Stimulated activated CD4-positive, alpha-beta T cell treated with anti-CD3 and anti-CD28 coated beads, Interleukin-4, amount 100 ng/mL, for 48 hours (primary cell): ENCODE data around the gene COX4I2.

Source experiments
- DNase-seq, 2 donors: peaks; one replicate each; pipeline ENCODE4 v3.0.0-alpha.2; 2020; ENCODE audit warnings: low read depth in 2 of 2

Gene COX4I2

GRCh38 chr20:31676609-31676989 lies 38.9 kb downstream of the COX4I2 start:
- DNase-seq = no peak

- no peak for DNase-seq
These were observed 40.0 kb downstream of the COX4I2 start for GRCh38 chr20:31677553-31678260.

GRCh38 chr20:31678389-31679356 lies 41.0 kb downstream of the COX4I2 start:
- DNase-seq = no peak

GRCh38 chr20:31679357-31680285 lies 41.9 kb downstream of the COX4I2 start:
- DNase-seq = no peak

- no peak for DNase-seq
These were observed 42.8 kb downstream of the COX4I2 start for GRCh38 chr20:31680286-31681127.

GRCh38 chr20:31681128-31681727 lies 43.5 kb downstream of the COX4I2 start:
- DNase-seq = no peak

- no peak for DNase-seq
These were observed 44.1 kb downstream of the COX4I2 start for GRCh38 chr20:31681769-31682168.

GRCh38 chr20:31682352-31682751 lies 44.6 kb downstream of the COX4I2 start:
- DNase-seq = no peak

- no peak for DNase-seq
These were observed 45.2 kb downstream of the COX4I2 start for GRCh38 chr20:31682927-31683326.

GRCh38 chr20:31684153-31685015 lies 46.7 kb downstream of the COX4I2 start:
- no peak for DNase-seq

- no peak for DNase-seq
These were observed 48.3 kb downstream of the COX4I2 start for GRCh38 chr20:31685853-31686643.

- DNase-seq = no peak
These were observed 50.1 kb downstream of the COX4I2 start for GRCh38 chr20:31687777-31688176.

GRCh38 chr20:31689141-31689540 lies 51.4 kb downstream of the COX4I2 start:
- no peak for DNase-seq

GRCh38 chr20:31690124-31690666 lies 52.5 kb downstream of the COX4I2 start:
- DNase-seq = no peak

GRCh38 chr20:31691646-31692275 lies 54.0 kb downstream of the COX4I2 start:
- no peak for DNase-seq

- DNase-seq = no peak
These were observed 55.7 kb downstream of the COX4I2 start for GRCh38 chr20:31693402-31693801.

- DNase-seq = no peak
These were observed 56.4 kb downstream of the COX4I2 start for GRCh38 chr20:31693987-31694661.
